Fibroblast of pulmonary artery (primary cell): ENCODE data around the gene PHF19.

Source experiments
- DNase-seq: peaks from one replicate; pipeline ENCODE4 v3.0.0-alpha.2; 2010; ENCODE audit warnings: low read depth
- H3K4me3 ChIP-seq: replicated peaks from 2 replicates; pipeline ENCODE4 v1.5.1; 2011; ENCODE audit warnings: low read depth, mild to moderate bottlenecking, control low read depth, low read length, moderate library complexity
- TF ChIP-seq, protein P1 (sequence below): IDR thresholded peaks from 2 replicates; pipeline ENCODE4 v1.5.1; 2011; ENCODE audit warnings: mild to moderate bottlenecking, control low read depth, low read length, inconsistent platforms; ENCODE audit errors: missing control alignments

The PHF19 gene

DNA sequence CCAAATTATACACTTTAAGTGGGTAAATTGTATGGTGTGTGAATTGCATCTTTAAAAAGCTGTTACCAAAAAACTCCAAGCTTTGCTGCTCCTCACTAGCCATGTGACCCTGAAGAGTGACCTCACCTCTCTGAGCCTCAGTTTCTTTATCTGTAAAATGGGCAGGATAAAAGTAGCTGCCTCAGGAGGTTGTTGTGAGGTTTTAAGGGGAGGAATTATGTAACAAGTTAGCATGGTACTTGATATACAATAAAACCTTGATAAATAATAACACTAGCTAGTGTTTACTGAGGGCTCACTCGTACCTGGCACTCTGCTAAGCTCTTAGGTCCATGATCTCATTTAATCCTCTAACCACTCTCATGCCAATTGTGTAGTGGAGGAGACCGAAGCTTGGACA, 19.0 kb upstream of the PHF19 start:
- TF ChIP-seq, protein P1, sequence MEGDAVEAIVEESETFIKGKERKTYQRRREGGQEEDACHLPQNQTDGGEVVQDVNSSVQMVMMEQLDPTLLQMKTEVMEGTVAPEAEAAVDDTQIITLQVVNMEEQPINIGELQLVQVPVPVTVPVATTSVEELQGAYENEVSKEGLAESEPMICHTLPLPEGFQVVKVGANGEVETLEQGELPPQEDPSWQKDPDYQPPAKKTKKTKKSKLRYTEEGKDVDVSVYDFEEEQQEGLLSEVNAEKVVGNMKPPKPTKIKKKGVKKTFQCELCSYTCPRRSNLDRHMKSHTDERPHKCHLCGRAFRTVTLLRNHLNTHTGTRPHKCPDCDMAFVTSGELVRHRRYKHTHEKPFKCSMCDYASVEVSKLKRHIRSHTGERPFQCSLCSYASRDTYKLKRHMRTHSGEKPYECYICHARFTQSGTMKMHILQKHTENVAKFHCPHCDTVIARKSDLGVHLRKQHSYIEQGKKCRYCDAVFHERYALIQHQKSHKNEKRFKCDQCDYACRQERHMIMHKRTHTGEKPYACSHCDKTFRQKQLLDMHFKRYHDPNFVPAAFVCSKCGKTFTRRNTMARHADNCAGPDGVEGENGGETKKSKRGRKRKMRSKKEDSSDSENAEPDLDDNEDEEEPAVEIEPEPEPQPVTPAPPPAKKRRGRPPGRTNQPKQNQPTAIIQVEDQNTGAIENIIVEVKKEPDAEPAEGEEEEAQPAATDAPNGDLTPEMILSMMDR = no peak
- no peak overlapping the region for H3K4me3 ChIP-seq
- no peak for DNase-seq

- TF ChIP-seq, protein P1 = no peak
These were observed 17.5 kb upstream of the PHF19 start for GRCh38 chr9:120894321-120895148.

DNA sequence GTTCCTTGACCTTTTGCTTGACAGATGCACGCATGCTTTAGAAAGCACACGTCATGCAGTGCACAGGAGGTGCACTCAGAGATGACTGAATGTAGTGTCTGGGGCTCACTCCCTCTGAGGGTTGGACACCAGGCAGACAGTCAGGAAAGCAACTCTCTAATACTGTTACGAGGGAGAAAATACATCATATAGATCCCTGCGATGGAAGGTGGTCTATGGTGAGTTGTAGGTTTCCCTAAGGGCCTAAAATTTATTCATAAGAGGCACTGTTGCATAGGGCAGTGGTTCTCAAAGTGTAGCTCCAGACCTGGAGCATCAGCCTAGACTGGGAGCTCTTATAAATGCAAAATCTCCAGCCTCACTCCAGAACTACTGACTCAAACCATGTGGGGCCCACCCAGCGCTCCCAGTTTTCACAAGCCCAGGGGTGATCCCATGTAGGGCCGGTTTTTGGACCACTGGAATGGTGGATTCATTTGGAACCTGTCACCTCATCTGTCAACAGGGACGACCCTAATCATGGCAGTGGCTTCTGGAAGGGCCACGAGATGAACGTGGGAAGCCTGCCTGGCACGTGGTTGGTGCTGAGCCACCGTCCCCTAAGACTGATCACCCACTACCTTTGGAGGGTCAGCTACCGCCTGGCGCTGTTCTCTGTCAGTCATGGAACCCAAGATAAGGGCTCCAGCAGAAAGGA, 16.8 kb upstream of the PHF19 start:
- DNase-seq = no peak
- no peak overlapping the region for H3K4me3 ChIP-seq
- TF ChIP-seq, protein P1 = no peak

More at GRCh38 chr9:120894321-120895148, 17.5 kb upstream of the PHF19 start:
- DNase-seq = peak; percentile 40
- no peak overlapping the region for H3K4me3 ChIP-seq

- DNase-seq = peak; percentile 80
- no peak overlapping the region for H3K4me3 ChIP-seq
- TF ChIP-seq, protein P1 = no peak
These were observed 16.0 kb upstream of the PHF19 start for GRCh38 chr9:120892748-120893610.

DNA sequence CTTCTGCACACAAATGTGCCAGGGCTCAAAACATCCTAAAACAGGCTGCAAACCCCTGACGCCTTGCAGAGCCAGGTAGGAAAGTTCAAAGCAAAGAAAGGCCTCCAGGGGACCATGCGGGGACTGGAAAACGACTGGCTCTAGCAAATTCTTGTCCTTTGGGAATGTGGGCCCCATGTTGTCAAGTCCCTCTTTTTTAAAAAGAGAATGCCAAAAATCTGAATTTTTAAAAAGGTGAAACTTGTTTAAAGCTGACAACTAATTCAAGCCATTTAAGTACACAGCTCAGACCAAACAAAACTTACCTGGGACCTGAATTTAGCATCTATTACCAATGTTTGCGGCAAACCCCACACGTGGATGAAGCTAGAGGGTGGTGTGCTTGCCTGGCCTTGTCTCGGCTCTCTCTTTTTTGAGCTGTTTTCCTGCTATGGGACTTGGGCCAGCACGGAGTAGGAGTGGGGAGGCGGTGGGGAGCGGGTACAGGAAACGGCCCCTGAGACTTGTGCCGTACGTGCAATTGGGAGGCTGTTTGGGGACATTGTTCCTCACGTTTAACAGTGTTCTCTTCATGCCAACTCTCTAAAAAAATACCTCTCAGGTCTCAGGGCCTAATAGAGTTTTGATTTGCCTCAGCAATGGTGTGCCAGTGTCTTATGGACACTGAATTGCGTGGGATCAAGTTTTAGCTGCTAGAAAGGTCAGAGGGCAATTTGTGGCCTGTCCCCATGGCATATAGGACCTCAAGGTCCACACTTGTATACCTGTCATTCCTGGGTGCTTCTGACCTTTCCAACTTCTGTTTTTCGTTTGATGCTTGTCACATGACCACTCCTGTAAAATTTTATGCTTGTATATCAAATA, 15.1 kb upstream of the PHF19 start:
- TF ChIP-seq, protein P1 = no peak
- no peak for DNase-seq
- H3K4me3 ChIP-seq = no peak overlapping the region
